ENCODE results near the gene PRSS8.
"Not testable (repeated sequence)": the region's sequence is repeated elsewhere in the genome, so short reads cannot be mapped to it uniquely, and the experiment has no call there.

The PRSS8 gene

GRCh38 chr16:31143694-31144148 lies 8.2 kb upstream of the PRSS8 start:
- no peak for DNase-seq

GRCh38 chr16:31143011-31143693 lies 7.6 kb upstream of the PRSS8 start:
- no peak for DNase-seq

- peak; percentile 93 to 96 for DNase-seq
Measured at GRCh38 chr16:31142109-31143010, 6.8 kb upstream of the PRSS8 start.

- DNase-seq = no peak
Measured at GRCh38 chr16:31141489-31142108, 6.1 kb upstream of the PRSS8 start.

GRCh38 chr16:31141071-31141469 lies 5.5 kb upstream of the PRSS8 start:
- not testable (repeated sequence) for DNase-seq

- no peak for DNase-seq
Measured at GRCh38 chr16:31138621-31139578, 3.4 kb upstream of the PRSS8 start.

GRCh38 chr16:31136822-31137499 lies 1.4 kb upstream of the PRSS8 start:
- DNase-seq = not testable (repeated sequence)

GRCh38 chr16:31136287-31136662 lies 748 bp upstream of the PRSS8 start:
- DNase-seq = no peak

GRCh38 chr16:31134625-31135534 lies 647 bp downstream of the PRSS8 start:
- no peak for DNase-seq

GRCh38 chr16:31134091-31134571 lies 1.4 kb downstream of the PRSS8 start:
- no peak for DNase-seq

GRCh38 chr16:31133046-31133501 lies 2.5 kb downstream of the PRSS8 start:
- DNase-seq = no peak

- DNase-seq = no peak
Measured at GRCh38 chr16:31132303-31132979, 3.1 kb downstream of the PRSS8 start.

- no peak for DNase-seq
Measured at GRCh38 chr16:31131841-31132271, 3.7 kb downstream of the PRSS8 start.

- DNase-seq = no peak
Measured at GRCh38 chr16:31131416-31131815, 4.1 kb downstream of the PRSS8 start.

GRCh38 chr16:31130899-31131298 lies 4.6 kb downstream of the PRSS8 start:
- DNase-seq = no peak

- DNase-seq = no peak
Measured at GRCh38 chr16:31130336-31130891, 5.1 kb downstream of the PRSS8 start.

- no peak for DNase-seq
Measured at GRCh38 chr16:31129568-31130335, 5.8 kb downstream of the PRSS8 start.

- DNase-seq = no peak
Measured at GRCh38 chr16:31128711-31129567, 6.6 kb downstream of the PRSS8 start.

Measured in NCI-H2081 (cell line).